RWPE2 (cell line): Measurements from ENCODE around the gene WASL.

Experiments used
- ATAC-seq: fragments of 200-7000 bp; cut with Tn5 transposase; 3 replicates; pipeline ENCODE4 v1.9.1; 2021; ENCODE audit warnings: low read depth
- DNase-seq: peaks from one replicate; pipeline ENCODE4 v3.0.0-alpha.2; 2020; ENCODE audit warnings: low spot score
- H3K27ac ChIP-seq: fragments of 450-650 bp; 2 replicates; pipeline ENCODE4 v1.5.1; 2017; ENCODE audit warnings: mild to moderate bottlenecking; ENCODE audit not compliant: poor library complexity, severe bottlenecking
- H3K27me3 ChIP-seq: fragments of 250-450 bp; sonication (Bioruptor Pico); 2 replicates; pipeline ENCODE4 v1.5.1; 2021; ENCODE audit warnings: mild to moderate bottlenecking, moderate library complexity; ENCODE audit not compliant: insufficient read depth, poor library complexity, severe bottlenecking
- H3K36me3 ChIP-seq: fragments of 250-450 bp; sonication (Bioruptor Pico); 2 replicates; pipeline ENCODE4 v1.5.1; 2020; ENCODE audit warnings: low read depth, mild to moderate bottlenecking, moderate library complexity
- H3K4me1 ChIP-seq: fragments of 250-450 bp; sonication (Bioruptor Pico); 2 replicates; pipeline ENCODE4 v1.5.1; 2021; ENCODE audit warnings: mild to moderate bottlenecking, moderate library complexity; ENCODE audit not compliant: insufficient read depth, poor library complexity, severe bottlenecking
- H3K4me3 ChIP-seq: fragments of 250-450 bp; sonication (Bioruptor Pico); 2 replicates; pipeline ENCODE4 v1.5.1; 2021; ENCODE audit warnings: mild to moderate bottlenecking, moderate library complexity; ENCODE audit not compliant: severe bottlenecking
- H3K9me3 ChIP-seq: fragments of 250-450 bp; sonication (Bioruptor Pico); 2 replicates; pipeline ENCODE4 v1.5.1; 2021; ENCODE audit warnings: mild to moderate bottlenecking, moderate library complexity; ENCODE audit not compliant: severe bottlenecking
- CTCF ChIP-seq: fragments of 450-650 bp; IDR thresholded peaks from one replicate; pipeline ENCODE4 v1.5.1; 2017; ENCODE audit warnings: mild to moderate bottlenecking, moderate library complexity; ENCODE audit not compliant: poor library complexity, severe bottlenecking

WASL gene

DNA sequence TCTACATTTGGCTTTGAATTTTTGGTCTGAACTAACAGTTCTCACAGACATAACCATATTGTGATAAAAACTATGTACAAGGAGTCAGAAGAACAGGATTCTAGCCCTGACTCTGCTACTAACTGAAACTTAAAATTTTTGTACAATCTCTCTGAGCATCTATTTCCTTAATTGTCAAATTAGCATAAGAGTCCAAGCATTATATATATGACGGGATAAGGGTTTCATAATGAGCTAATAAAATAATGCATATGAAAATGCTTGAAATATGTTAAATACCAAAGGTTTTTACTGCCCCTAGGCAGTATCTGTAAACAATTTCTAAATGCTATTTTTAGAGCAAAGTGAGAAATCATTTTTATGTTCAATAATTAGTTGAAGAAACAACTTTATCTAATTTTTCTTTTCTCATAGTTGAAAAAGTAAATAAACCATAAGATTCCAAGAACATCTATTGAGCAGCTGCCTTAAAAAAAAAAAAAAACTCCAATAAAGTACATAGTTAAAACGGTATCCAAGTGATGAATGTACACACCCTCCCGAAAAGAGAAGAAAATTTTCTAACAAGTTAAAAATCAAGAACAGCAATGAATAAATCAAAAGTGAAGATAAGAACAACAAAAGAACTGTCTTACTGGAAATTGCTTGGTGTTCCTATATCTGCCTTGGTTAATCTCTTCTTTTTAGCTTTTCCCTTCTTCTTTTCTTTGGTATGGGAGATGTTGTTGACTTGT, 52.7 kb downstream of the WASL start:
- no peak for TF ChIP-seq CTCF
- H3K27me3 ChIP-seq = no peaks in the 10 kb centered on the region
- no peaks in the 10 kb centered on the region for H3K9me3 ChIP-seq
- no peak overlapping the region for H3K4me3 ChIP-seq
- no peaks in the 10 kb centered on the region for H3K4me1 ChIP-seq
- peaks cover 87% of the 10 kb centered on the region for H3K36me3 ChIP-seq
- H3K27ac ChIP-seq = no peak overlapping the region
- no peak for DNase-seq
- ATAC-seq = no peak

- ATAC-seq (no peak), DNase-seq (no peak)
- no peaks in the 10 kb centered on the region for H3K4me1 ChIP-seq
- no peak for TF ChIP-seq CTCF
- H3K27ac ChIP-seq = no peak overlapping the region
- no peaks in the 10 kb centered on the region for H3K27me3 ChIP-seq
- peaks cover 90% of the 10 kb centered on the region for H3K36me3 ChIP-seq
- peaks cover 4% of the 10 kb centered on the region for H3K9me3 ChIP-seq
- H3K4me3 ChIP-seq = no peak overlapping the region
These were observed 56.3 kb downstream of the WASL start for GRCh38 chr7:123692471-123692877.

DNA sequence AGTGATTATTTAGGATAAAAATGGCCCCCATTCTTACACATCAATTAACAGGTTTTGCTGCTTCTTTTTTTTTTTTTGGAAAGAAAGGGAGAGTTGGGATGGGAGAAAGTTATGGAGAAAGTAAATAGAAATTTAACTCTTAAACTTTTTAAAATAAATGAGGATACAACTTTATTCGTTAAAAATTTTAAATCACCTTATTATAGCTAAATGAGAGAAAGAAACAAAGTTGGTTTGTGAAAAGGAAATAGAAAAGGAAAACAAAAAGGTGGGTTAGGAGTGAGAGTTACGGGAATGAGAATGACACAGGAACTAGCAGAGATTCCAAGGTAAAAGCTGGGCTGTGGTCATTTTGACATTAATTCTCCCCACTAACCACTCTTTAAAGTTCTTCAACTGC, 58.3 kb downstream of the WASL start:
- ATAC-seq (no peak), DNase-seq (no peak)
- peaks cover 4% of the 10 kb centered on the region for H3K9me3 ChIP-seq
- peaks cover 83% of the 10 kb centered on the region for H3K36me3 ChIP-seq
- TF ChIP-seq CTCF = no peak
- H3K27ac ChIP-seq = no peak overlapping the region
- H3K4me1 ChIP-seq = no peaks in the 10 kb centered on the region
- no peak overlapping the region for H3K4me3 ChIP-seq
- no peaks in the 10 kb centered on the region for H3K27me3 ChIP-seq

DNA sequence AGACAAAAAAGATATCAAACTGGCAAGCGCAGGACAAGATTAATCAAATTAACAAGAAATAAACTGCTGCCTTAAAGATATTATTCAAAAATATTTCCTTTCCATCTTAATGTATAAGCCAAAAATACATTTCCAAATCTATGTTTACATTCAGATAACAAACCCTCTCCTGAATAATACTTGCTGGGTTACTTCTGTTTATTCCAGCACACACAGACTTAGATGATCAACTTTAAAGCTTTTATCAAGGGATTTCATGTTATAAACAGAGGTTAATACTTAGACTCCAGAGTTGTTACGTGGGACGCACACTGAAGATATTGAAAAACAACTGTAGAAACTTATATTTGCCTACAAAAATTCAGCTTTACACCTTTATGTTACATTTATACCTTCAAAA, 59.6 kb downstream of the WASL start:
- no peak for ATAC-seq
- no peak overlapping the region for H3K4me3 ChIP-seq
- H3K27ac ChIP-seq = no peak overlapping the region
- peaks cover 4% of the 10 kb centered on the region for H3K9me3 ChIP-seq
- no peak for DNase-seq
- H3K36me3 ChIP-seq = peaks cover 77% of the 10 kb centered on the region
- no peak for TF ChIP-seq CTCF
- H3K27me3 ChIP-seq = no peaks in the 10 kb centered on the region
- no peaks in the 10 kb centered on the region for H3K4me1 ChIP-seq

DNA sequence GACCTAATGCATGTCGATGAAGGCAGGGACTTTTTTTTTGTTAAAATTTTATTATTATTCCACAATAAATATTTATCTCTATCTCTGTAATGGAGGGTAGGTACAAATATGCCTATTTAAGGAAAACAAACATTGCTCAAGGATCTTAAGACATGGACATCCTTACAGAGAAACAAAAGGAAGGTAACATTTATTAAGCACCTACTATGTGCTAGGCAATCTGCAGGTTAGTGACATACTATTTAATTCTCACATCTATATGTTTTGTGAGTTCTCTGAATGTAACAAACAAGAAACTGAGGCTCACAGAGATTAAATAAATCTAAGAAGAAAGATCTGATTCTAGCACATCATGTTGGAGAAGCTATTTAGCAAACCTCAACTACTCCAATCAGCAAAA, 61.1 kb downstream of the WASL start:
- DNase-seq (no peak), ATAC-seq (no peak)
- no peak for TF ChIP-seq CTCF
- H3K27me3 ChIP-seq = no peaks in the 10 kb centered on the region
- H3K4me1 ChIP-seq = no peaks in the 10 kb centered on the region
- H3K4me3 ChIP-seq = no peak overlapping the region
- no peak overlapping the region for H3K27ac ChIP-seq
- peaks cover 77% of the 10 kb centered on the region for H3K36me3 ChIP-seq
- H3K9me3 ChIP-seq = peaks cover 4% of the 10 kb centered on the region
